ENCODE results near the gene ADA.
"Not testable (repeated sequence)": the region's sequence is repeated elsewhere in the genome, so short reads cannot be mapped to it uniquely, and the experiment has no call there.

GRCh38 chr20:44672318-44672902, 20.9 kb upstream of the ADA start:
- not testable (repeated sequence) for TF ChIP-seq RUNX1 (IDR thresholded peaks at IDR 0.05; ENCODE audit: low read depth); YY1 (IDR thresholded peaks at IDR 0.05; ENCODE audit: borderline replicate concordance in 1 of 3, control insufficient read depth in 1 of 3, extremely low read depth in 1 of 3, insufficient read depth in 3 of 3, insufficient read length in 1 of 3, insufficient replicate concordance in 2 of 3, low read depth in 1 of 3, low read length in 2 of 3); HDAC1 (IDR thresholded peaks at IDR 0.05); ZSCAN29 (IDR thresholded peaks at IDR 0.05); POLR2AphosphoS2 (IDR thresholded peaks at IDR 0.05; ENCODE audit: low read length); NRF1 (conservative IDR thresholded peaks at IDR 0.05 in 1 of 2, IDR thresholded peaks at IDR 0.05 in 1 of 2); HMGXB4 (CRISPR knock-in tag; IDR thresholded peaks at IDR 0.05); ZNF551 (CRISPR knock-in tag; IDR thresholded peaks at IDR 0.05)
- TF ChIP-seq, protein P1, sequence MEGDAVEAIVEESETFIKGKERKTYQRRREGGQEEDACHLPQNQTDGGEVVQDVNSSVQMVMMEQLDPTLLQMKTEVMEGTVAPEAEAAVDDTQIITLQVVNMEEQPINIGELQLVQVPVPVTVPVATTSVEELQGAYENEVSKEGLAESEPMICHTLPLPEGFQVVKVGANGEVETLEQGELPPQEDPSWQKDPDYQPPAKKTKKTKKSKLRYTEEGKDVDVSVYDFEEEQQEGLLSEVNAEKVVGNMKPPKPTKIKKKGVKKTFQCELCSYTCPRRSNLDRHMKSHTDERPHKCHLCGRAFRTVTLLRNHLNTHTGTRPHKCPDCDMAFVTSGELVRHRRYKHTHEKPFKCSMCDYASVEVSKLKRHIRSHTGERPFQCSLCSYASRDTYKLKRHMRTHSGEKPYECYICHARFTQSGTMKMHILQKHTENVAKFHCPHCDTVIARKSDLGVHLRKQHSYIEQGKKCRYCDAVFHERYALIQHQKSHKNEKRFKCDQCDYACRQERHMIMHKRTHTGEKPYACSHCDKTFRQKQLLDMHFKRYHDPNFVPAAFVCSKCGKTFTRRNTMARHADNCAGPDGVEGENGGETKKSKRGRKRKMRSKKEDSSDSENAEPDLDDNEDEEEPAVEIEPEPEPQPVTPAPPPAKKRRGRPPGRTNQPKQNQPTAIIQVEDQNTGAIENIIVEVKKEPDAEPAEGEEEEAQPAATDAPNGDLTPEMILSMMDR (IDR thresholded peaks at IDR 0.05 in 2 of 3, conservative IDR thresholded peaks at IDR 0.05 in 1 of 3; ENCODE audit: insufficient read depth in 2 of 3, low read depth in 1 of 3, low read length in 3 of 3), result not testable (repeated sequence)
- TF ChIP-seq, protein P2, sequence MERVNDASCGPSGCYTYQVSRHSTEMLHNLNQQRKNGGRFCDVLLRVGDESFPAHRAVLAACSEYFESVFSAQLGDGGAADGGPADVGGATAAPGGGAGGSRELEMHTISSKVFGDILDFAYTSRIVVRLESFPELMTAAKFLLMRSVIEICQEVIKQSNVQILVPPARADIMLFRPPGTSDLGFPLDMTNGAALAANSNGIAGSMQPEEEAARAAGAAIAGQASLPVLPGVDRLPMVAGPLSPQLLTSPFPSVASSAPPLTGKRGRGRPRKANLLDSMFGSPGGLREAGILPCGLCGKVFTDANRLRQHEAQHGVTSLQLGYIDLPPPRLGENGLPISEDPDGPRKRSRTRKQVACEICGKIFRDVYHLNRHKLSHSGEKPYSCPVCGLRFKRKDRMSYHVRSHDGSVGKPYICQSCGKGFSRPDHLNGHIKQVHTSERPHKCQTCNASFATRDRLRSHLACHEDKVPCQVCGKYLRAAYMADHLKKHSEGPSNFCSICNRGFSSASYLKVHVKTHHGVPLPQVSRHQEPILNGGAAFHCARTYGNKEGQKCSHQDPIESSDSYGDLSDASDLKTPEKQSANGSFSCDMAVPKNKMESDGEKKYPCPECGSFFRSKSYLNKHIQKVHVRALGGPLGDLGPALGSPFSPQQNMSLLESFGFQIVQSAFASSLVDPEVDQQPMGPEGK (CRISPR knock-in tag; IDR thresholded peaks at IDR 0.05; ENCODE audit: borderline replicate concordance), result not testable (repeated sequence)
- TF ChIP-seq, protein P3, sequence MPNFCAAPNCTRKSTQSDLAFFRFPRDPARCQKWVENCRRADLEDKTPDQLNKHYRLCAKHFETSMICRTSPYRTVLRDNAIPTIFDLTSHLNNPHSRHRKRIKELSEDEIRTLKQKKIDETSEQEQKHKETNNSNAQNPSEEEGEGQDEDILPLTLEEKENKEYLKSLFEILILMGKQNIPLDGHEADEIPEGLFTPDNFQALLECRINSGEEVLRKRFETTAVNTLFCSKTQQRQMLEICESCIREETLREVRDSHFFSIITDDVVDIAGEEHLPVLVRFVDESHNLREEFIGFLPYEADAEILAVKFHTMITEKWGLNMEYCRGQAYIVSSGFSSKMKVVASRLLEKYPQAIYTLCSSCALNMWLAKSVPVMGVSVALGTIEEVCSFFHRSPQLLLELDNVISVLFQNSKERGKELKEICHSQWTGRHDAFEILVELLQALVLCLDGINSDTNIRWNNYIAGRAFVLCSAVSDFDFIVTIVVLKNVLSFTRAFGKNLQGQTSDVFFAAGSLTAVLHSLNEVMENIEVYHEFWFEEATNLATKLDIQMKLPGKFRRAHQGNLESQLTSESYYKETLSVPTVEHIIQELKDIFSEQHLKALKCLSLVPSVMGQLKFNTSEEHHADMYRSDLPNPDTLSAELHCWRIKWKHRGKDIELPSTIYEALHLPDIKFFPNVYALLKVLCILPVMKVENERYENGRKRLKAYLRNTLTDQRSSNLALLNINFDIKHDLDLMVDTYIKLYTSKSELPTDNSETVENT (CRISPR knock-in tag; IDR thresholded peaks at IDR 0.05), result not testable (repeated sequence)
- TF ChIP-seq, protein P4, sequence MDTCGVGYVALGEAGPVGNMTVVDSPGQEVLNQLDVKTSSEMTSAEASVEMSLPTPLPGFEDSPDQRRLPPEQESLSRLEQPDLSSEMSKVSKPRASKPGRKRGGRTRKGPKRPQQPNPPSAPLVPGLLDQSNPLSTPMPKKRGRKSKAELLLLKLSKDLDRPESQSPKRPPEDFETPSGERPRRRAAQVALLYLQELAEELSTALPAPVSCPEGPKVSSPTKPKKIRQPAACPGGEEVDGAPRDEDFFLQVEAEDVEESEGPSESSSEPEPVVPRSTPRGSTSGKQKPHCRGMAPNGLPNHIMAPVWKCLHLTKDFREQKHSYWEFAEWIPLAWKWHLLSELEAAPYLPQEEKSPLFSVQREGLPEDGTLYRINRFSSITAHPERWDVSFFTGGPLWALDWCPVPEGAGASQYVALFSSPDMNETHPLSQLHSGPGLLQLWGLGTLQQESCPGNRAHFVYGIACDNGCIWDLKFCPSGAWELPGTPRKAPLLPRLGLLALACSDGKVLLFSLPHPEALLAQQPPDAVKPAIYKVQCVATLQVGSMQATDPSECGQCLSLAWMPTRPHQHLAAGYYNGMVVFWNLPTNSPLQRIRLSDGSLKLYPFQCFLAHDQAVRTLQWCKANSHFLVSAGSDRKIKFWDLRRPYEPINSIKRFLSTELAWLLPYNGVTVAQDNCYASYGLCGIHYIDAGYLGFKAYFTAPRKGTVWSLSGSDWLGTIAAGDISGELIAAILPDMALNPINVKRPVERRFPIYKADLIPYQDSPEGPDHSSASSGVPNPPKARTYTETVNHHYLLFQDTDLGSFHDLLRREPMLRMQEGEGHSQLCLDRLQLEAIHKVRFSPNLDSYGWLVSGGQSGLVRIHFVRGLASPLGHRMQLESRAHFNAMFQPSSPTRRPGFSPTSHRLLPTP (IDR thresholded peaks at IDR 0.05; ENCODE audit: borderline replicate concordance, extremely low read depth, insufficient read length), result not testable (repeated sequence)
